HG02571 (cell line): Measurements from ENCODE around the gene FGF10.

Source experiments
- ATAC-seq: cut with Tn5 transposase; IDR thresholded peaks from one replicate; pipeline ENCODE4 v1.9.1; 2021; ENCODE audit warnings: mild to moderate bottlenecking, moderate library complexity; ENCODE audit not compliant: unreplicated experiment

Gene FGF10

GRCh38 chr5:44358421-44358820 lies 30.8 kb downstream of the FGF10 start:
- ATAC-seq, result no peak

GRCh38 chr5:44356231-44356630 lies 33.0 kb downstream of the FGF10 start:
- no peak for ATAC-seq

DNA sequence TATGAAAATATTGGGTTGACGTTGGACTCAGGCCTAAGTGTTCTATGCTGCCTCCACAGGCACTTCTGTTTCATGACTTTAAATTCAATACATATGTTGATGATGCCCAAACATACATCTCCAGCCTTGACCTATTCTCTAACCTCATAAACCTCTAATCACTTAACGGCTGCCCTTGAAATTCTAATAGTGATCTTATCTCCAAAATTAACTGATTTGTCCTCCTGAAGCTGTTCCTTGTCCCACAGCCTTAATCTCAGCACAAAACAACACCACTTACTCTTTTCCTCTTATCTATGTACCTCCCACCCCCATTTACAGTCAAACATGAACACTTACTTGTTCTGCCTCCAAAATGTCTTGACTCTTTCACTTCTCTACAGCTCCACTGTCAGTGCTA lies 43.3 kb downstream of the FGF10 start:
- no peak for ATAC-seq

DNA sequence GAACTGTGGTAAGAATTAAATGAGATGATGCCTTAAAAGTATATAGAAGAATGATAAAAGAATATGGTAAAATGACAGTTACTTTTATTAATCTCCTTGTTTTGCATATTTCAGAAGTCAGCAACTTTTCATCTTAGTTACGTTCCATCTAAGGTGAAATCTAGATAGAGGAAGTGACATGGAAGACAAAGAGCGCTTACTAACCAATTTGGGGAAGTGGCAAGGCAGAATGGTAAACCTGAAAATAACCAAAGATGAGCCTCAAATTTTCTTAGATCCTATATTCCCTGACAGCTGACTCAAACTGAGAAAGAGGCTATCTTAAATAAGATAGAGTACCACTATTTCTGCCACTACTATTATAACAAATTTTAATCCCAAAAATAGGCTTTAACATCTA lies 52.5 kb downstream of the FGF10 start:
- no peak for ATAC-seq

DNA sequence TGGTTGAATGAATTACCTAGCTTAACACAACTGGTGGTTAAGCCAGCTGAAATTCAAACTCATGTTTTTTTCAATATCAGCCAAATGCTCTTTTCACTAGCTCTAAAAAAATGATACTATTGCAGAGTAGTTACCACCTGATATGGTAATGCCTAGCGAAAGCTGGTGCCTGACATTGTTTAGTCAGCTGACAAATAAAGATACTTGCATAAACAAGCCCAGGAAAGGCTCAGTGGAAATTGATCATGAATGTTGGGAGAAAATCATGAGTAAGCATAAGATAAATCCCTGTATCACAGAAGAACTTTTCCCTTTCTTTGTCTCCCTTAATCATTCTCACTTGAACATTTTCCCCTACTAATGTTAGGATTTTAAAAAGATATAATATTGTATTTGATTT lies 54.6 kb downstream of the FGF10 start:
- ATAC-seq, result no peak

- ATAC-seq, result no peak
These were observed 56.8 kb downstream of the FGF10 start for GRCh38 chr5:44332285-44332971.

DNA sequence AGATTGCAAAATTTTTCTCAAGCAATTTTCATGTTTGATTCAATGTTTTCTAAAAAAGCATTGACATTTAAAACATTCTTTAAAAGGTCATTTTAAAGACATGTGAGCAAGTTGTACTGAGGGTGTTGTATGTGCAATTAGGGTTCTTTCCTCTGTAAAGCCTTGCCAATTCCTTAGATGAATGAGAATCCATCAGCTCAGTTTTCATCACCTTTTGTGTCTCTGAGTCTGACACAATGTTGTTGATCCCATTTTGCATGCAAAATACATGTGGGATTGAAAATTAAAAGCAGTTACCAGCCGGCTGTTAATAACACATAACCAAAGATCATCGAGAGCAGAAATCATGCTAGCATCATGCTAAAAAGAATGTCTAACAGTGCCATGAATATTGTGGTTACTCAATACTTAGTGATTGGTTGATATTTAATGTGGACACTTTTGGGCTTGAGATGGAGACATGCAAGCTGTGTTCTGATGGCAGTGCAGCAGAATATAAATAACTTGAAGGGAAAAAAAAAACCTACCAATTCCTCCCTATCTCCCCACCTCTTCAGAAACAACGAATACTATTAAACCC lies 57.7 kb downstream of the FGF10 start:
- no peak for ATAC-seq

DNA sequence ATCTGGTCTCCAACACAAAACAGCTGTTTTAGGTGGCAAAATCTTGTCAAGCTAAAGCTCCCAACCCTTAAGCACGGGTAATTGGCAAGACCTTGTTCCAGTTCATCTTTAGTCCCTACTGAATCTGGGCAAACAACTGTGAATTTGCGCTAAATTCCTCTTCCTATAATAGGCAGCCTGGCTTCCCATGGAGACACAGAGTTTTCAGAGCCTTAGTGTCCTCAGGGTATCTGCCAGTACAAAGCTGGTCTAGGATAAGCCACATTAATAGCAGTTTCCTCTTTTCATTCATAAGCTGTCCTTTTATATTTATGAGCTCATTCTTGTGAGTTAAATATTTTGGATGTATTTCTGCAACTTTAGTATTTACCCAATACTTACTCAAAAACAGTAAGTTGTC lies 59.5 kb downstream of the FGF10 start:
- ATAC-seq, result no peak

- no peak for ATAC-seq
These were observed 68.0 kb downstream of the FGF10 start for GRCh38 chr5:44321144-44321725.

DNA sequence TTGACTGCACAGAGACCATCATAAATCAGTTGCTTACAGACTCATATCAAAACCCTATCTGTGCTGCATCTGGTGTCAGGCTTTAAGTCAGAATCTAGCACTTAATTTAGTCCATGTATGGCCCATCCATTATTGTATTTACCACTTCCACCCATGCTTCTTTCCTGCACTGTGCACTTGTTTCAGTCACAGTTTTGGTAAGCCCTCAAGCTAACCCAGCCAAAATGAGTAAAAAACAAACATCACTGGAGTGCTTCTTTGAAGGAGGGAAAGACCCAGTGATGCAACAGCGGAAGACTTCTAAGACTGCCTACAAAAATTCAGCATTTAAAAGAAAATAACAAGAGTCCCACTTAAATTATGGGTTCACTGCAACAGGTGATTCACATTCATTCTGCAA lies 69.0 kb downstream of the FGF10 start:
- ATAC-seq, result no peak

DNA sequence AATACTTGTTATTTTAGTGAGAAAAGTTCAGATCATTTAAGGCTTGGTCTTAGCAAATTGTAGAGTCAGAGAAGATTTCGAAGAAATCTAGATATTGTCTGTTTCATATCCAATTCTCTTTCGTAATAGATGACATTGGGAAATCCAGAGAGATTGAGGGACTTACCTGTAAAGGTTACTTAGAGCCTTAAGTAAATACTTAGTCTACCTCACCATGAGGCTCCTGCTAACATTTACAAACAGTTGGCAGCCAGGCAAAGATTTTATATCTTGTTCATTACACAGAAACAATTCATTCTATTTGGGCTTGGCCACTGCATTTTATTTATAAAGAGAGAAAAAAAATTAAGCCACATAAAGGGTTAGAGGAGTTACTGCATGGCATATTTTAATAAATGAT lies 70.3 kb downstream of the FGF10 start:
- no peak for ATAC-seq

DNA sequence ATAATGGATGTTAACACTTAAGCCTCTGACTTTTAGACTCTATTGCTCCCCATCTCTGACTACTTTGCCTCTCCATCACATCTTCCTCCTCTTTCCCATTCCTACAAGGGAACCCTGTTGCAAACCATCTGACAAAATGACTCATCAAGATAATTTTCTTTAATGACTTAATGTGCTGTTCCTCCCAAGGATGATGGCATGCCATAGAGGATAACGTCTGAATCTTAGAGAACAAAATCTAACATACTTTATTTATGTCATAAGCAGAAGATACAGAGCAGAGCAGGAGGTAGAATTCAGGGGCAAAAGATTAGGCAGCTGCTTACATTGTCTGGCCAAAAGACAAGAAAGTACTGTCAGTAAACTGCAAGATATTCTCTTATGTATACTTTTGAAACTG lies 76.8 kb downstream of the FGF10 start:
- ATAC-seq, result no peak

DNA sequence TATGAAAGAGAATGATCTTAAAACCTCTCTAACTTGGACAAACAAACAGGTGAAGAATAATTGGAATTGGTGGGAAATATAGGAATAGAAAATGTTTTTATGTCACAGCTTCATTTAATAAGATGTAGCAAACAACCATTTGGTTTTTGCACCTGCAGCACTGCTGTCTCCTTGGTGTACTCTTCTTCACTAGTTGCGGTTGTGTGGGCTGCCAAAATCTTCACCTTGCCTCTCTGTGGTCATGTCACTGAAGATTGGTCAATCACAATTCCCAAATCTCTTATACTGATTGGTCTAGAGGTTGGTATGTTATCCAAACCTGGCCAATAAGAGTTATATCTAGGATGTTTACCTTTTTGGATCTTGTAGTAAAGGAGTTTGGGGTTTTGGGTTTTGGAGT lies 88.7 kb downstream of the FGF10 start:
- ATAC-seq, result no peak

DNA sequence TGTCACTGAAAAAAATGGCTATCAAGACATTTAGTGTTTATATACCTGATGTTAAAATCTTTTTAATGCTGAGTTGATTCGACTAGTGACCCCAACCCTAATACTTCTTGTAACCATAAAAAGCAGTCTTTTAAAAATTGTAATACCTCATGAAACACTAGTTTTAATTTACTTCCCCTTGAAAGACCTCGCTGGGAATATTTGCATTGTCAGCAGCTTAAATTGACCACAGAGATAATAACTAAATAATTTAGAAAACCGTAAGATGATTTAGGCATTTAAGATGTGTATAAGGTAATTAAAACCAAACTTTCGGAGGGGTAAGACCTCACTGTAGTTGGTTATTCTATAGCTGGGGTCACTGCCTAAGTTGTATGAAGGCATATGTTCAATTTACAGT lies 89.8 kb downstream of the FGF10 start:
- no peak for ATAC-seq

GRCh38 chr5:44294516-44294915 lies 94.7 kb downstream of the FGF10 start:
- ATAC-seq, result no peak

- no peak for ATAC-seq
These were observed 96.5 kb downstream of the FGF10 start for GRCh38 chr5:44292736-44293135.

DNA sequence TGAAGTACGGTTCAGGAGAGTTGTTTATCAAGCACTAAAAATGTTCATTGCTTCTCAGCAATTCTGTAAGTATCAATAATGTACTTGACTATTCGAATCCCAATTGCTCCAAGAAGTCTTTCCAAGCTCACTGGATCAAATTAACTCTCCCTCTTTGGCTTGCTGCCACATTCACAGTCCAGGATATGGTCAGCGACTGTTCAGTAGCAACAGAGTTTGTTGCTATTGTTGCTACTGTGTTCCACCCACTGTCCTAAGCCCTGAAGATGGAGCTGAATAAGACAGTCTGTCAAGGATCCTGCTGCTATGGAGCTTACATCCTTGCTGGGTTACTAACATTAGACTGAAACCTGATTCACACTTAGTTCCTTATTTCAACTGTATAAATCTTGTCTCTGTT lies 110.8 kb downstream of the FGF10 start:
- no peak for ATAC-seq

DNA sequence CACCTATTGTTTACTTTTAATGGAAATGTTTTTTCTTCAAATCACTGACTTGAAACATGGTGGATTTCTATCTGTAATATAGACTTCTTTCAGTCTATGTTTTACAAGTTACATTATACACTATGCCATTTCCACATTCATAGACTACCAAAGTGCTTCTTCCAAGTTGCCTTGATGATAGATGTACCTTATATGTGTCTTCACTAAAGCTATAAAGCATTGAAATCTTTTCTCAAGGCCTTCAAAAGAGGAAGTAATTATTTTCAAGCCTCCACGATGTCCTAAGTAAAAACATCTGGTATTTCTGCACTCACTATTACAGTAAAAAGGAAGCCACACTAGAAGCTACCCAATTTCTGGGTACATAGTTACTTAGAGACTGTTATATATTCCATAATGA lies 113.3 kb downstream of the FGF10 start:
- ATAC-seq, result no peak

DNA sequence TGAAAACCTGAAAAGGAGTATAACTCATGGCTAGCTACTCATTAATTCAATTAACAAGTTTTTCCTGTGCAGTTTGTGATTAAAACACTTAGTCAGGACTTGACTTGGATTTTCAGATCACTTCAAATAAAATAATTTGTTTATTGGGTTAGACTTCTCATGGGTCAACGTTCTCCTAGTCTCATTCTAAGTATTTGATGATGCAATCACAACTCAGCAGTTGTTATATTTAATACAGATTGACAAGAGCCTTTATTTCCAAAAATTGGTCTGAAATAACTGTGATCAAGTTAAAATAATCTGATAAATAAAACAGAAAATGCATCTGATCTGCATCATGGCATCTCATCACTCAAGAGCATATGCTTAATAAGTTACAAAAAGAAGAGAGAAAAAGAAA lies 113.9 kb downstream of the FGF10 start:
- ATAC-seq, result no peak

- ATAC-seq, result no peak
These were observed 121.3 kb downstream of the FGF10 start for GRCh38 chr5:44267909-44268308.

DNA sequence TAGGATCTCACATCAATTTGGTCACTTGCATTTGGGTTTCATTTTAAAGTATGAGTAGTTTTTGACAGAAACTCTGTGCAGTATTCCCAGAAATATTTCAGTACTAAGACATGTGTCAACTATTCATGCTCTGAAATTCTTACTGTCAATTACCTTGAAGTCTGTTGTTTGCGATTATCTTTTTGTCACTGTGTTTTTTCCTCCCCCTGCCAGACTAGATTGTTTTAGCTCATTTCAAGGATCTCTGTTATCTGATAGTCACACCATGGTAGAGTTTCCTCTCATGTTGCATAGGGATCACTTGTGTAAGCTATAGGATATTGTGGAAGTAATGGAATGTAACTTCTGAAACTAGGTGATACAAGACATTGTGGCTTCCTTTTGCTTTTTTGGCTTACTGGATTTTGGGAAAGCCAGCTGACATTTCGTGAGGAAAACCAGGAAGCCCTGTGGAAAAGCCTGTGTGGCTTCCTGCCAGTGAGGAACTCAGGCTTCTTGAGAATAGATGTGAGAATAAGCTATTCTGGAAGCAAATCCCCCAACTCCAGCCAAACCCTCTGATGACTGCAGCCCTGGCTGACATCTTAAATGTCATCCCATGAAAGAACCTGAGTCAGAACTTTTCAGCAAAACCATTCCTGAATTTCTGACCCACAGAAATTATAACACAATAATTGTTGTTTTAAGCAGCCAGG lies 122.2 kb downstream of the FGF10 start:
- no peak for ATAC-seq

DNA sequence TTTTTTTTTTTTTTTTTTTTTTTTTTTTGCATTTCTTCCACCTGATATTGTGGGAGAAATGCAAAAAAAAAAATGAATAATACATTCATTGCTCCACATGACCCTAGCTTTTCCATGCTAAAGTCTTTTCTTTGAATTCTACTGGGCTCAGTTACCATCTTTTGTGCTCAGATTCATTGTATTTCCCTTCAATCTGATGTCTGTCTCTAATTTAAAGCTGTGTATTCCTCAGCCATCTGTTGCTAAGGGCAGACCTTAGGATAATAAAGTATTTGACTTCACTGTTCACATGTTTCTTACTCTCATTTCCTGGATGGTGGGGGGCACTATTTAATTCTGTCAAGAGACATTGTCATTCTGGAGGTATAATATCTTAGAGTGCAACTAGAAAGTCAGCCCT lies 123.5 kb downstream of the FGF10 start:
- no peak for ATAC-seq
